Adrenal gland (tissue), 5 donors: Measurements from ENCODE around the gene ZCCHC7.
"Not testable (repeated sequence)": the region's sequence is repeated elsewhere in the genome, so short reads cannot be mapped to it uniquely, and the experiment has no call there.

ENCODE experiments used
- POLR2A ChIP-seq, 2 donors: fragments of 450-650 bp; IDR thresholded peaks; one replicate each; pipeline ENCODE4 v1.6.1; 2017; ENCODE audit warnings: antibody characterized with exemption in 2 of 2, mild to moderate bottlenecking in 2 of 2, moderate library complexity in 1 of 2
- TF ChIP-seq, protein P1 (sequence below), 6 experiments: fragments of 450-650 bp in 4 of 6; fragments of 200-600 bp in 2 of 6; sonication (generic) in 1 of 6; IDR thresholded peaks; 1 replicate in 5 of 6; 2 replicates in 1 of 6; pipeline versions ENCODE4 v1.5.1 to v1.8.0; 2016 to 2021; ENCODE audit warnings: antibody characterized with exemption in 6 of 6, mild to moderate bottlenecking in 2 of 6, moderate library complexity in 1 of 6
- donor health status: DM: no; HTN: no; CAD: no.

DNA sequence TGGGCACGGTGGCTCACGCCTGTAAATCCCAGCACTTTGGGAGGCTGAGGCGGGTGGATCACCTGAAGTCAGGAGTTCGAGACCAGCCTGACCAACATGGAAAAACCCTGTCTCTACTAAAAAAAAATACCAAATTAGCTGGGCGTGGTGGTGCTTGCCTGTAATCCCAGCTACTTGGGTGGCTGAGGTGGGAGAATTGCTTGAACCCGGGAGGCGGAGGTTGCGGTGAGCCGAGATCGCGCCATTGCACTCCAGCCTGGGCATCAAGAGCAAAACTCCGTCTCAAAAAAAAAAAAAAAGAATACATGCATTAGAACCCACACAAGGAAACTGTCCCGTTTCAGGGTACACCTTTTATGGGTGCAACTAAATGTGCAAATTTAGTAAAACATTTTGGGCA is 70.4 kb downstream of the ZCCHC7 start:
- TF ChIP-seq, protein P1, sequence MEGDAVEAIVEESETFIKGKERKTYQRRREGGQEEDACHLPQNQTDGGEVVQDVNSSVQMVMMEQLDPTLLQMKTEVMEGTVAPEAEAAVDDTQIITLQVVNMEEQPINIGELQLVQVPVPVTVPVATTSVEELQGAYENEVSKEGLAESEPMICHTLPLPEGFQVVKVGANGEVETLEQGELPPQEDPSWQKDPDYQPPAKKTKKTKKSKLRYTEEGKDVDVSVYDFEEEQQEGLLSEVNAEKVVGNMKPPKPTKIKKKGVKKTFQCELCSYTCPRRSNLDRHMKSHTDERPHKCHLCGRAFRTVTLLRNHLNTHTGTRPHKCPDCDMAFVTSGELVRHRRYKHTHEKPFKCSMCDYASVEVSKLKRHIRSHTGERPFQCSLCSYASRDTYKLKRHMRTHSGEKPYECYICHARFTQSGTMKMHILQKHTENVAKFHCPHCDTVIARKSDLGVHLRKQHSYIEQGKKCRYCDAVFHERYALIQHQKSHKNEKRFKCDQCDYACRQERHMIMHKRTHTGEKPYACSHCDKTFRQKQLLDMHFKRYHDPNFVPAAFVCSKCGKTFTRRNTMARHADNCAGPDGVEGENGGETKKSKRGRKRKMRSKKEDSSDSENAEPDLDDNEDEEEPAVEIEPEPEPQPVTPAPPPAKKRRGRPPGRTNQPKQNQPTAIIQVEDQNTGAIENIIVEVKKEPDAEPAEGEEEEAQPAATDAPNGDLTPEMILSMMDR (IDR thresholded peaks at IDR 0.05): not testable (repeated sequence)
- not testable (repeated sequence) for TF ChIP-seq POLR2A (IDR thresholded peaks at IDR 0.05)
